ENCODE results near the gene FMNL1. TPM values are rescaled to one million over a fixed set of nuclear protein-coding genes. Genes with fewer than 3 reads are reported as not detected.
A peak's percentile ranks its signal among the peaks of the same experiment; 100 is the strongest.

The FMNL1 gene
- polyA plus RNA-seq, 1 donor (not counting 4 experiments of a cell fraction or from before 2014, with no cell fraction given) = 0.46 TPM

DNA sequence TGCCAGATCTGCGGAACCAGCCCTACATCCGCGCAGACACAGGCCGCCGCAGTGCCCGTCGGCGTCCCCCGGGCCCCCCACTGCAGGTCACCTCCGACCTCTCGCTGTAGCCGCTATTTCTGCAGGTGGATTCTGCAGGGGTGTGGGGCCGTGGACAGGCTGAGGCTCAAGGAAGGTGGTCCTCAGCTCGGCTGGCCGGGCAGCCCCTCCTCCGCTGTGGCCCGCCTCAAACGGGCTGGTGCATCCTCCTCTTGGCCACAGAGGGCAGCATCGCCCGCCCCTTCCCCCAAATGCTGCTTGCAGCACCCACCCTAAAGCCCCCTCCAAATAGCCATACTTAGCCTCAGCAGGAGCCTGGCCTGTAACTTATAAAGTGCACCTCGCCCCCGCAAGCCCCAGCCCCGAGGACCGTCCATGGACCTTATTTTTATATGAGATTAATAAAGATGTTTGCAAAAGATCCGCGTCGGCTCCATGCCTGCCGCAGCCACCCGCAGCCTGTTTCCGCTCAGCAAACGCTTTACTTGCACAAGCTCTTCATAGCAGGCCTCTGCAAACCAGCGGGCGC lies 25.3 kb downstream of the FMNL1 start:
- peak overlapping the region; percentile 75 to 84 (median 82) for H3K4me3 ChIP-seq (ENCODE audit: control insufficient read depth in 2 of 3, extremely low read depth in 1 of 3, insufficient read depth in 2 of 3, low read depth in 1 of 3, low read length in 3 of 3)
- TF ChIP-seq EZH2 (IDR thresholded peaks at IDR 0.05; ENCODE audit: low read length) = no peak
- TF ChIP-seq, protein P1, sequence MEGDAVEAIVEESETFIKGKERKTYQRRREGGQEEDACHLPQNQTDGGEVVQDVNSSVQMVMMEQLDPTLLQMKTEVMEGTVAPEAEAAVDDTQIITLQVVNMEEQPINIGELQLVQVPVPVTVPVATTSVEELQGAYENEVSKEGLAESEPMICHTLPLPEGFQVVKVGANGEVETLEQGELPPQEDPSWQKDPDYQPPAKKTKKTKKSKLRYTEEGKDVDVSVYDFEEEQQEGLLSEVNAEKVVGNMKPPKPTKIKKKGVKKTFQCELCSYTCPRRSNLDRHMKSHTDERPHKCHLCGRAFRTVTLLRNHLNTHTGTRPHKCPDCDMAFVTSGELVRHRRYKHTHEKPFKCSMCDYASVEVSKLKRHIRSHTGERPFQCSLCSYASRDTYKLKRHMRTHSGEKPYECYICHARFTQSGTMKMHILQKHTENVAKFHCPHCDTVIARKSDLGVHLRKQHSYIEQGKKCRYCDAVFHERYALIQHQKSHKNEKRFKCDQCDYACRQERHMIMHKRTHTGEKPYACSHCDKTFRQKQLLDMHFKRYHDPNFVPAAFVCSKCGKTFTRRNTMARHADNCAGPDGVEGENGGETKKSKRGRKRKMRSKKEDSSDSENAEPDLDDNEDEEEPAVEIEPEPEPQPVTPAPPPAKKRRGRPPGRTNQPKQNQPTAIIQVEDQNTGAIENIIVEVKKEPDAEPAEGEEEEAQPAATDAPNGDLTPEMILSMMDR (optimal IDR thresholded peaks at IDR 0.05 in 1 of 3, IDR thresholded peaks at IDR 0.05 in 1 of 3, conservative IDR thresholded peaks at IDR 0.05 in 1 of 3; ENCODE audit: extremely low read depth in 1 of 3, insufficient read depth in 2 of 3, low read length in 3 of 3) = peak; percentile 30 to 71 (median 63)
- H3K9me3 ChIP-seq (ENCODE audit: control insufficient read depth, low read depth, low read length) = no peaks in the 10 kb centered on the region
- H3K79me2 ChIP-seq (ENCODE audit: control insufficient read depth, insufficient read depth, low read length) = peaks cover 3% of the 10 kb centered on the region
- H3K9ac ChIP-seq (ENCODE audit: control insufficient read depth, extremely low read depth, insufficient read depth, low read length) = peak overlapping the region; percentile 76
- H3K36me3 ChIP-seq (ENCODE audit: control insufficient read depth in 2 of 2, extremely low read depth in 1 of 2, insufficient read depth in 2 of 2, low read length in 2 of 2) = peaks cover 0 to 11% of the 10 kb centered on the region in 2 experiments
- H4K20me1 ChIP-seq (ENCODE audit: control insufficient read depth, extremely low read depth, insufficient read depth, low read length) = no peaks in the 10 kb centered on the region
- peak overlapping the region; percentile 80 for H2AFZ ChIP-seq (ENCODE audit: control insufficient read depth, low read length)
- H3K27ac ChIP-seq (ENCODE audit: control insufficient read depth, insufficient read depth, low read length) = peak overlapping the region; percentile 13
- FAIRE-seq = no peak
- peak overlapping the region; percentile 73 for H3K4me2 ChIP-seq (ENCODE audit: control insufficient read depth, extremely low read depth, insufficient read depth, low read depth, low read length)
- no peak for DNase-seq (ENCODE audit: low read depth, low spot score)
- H3K27me3 ChIP-seq (ENCODE audit: control insufficient read depth, extremely low read depth, insufficient read depth, low read length) = no peaks in the 10 kb centered on the region
- dilution Hi-C loops (cut with MboI; ENCODE audit: extremely low pct_ligation_motif_present, low sequenced_read_pairs) = no loop called here
- H3K4me1 ChIP-seq (ENCODE audit: control insufficient read depth, extremely low read depth, insufficient read depth, low read length) = peaks cover 8% of the 10 kb centered on the region
- H3K9me1 ChIP-seq (ENCODE audit: control insufficient read depth, extremely low read depth, insufficient read depth, low read length) = no peaks in the 10 kb centered on the region

DNA sequence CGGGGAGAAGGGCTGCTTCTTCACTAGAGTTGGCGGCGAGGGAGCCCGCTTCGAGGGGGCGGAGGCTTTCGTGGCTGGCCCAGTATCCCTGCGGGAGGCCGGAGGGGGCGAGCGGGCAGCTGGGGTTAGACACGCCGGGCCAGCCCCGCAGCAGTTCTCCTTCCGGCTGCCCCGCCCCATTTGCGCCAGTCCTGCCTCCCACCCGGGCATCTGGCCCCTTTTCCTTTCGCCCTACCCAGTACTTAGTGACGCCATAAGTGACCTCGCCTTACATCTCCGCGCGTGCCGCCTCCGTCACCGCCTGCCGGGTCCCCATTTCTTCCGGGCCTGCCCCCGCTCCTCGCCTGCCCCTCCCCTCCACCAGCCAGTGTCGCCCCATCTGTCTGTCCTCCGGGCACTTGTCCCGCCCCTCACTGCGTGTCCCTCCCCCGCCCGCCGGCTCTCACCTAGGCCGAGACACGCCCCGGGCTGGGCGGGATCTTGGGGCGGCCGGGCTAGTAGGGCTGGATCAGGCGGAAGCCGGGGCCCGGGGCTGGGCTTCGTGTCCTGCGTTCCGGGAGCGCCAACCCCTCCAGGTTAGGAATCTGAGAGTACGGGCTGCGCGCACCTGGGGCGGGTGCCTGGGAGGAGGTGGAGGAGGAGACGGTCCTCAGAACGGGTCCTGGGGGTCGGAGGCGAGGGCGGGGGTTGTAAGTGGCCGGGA lies 25.9 kb downstream of the FMNL1 start:
- Histone ChIP-seq H3K4me1 (ENCODE audit: control insufficient read depth, extremely low read depth, insufficient read depth, low read length) (peaks cover 8% of the 10 kb centered on the region), H2AFZ (ENCODE audit: control insufficient read depth, low read length) (peak overlapping the region; percentile 80), H3K36me3 (ENCODE audit: control insufficient read depth in 2 of 2, extremely low read depth in 1 of 2, insufficient read depth in 2 of 2, low read length in 2 of 2) (peaks cover 0 to 11% of the 10 kb centered on the region in 2 experiments), H3K9me1 (ENCODE audit: control insufficient read depth, extremely low read depth, insufficient read depth, low read length) (no peaks in the 10 kb centered on the region), H3K9me3 (ENCODE audit: control insufficient read depth, low read depth, low read length) (no peaks in the 10 kb centered on the region), H4K20me1 (ENCODE audit: control insufficient read depth, extremely low read depth, insufficient read depth, low read length) (no peaks in the 10 kb centered on the region), H3K4me3 (ENCODE audit: control insufficient read depth in 2 of 3, extremely low read depth in 1 of 3, insufficient read depth in 2 of 3, low read depth in 1 of 3, low read length in 3 of 3) (peak overlapping the region; percentile 78 to 84 (median 82)), H3K4me2 (ENCODE audit: control insufficient read depth, extremely low read depth, insufficient read depth, low read depth, low read length) (peak overlapping the region; percentile 95), H3K79me2 (ENCODE audit: control insufficient read depth, insufficient read depth, low read length) (peaks cover 3% of the 10 kb centered on the region), H3K27ac (ENCODE audit: control insufficient read depth, insufficient read depth, low read length) (peak overlapping the region; percentile 76), H3K9ac (ENCODE audit: control insufficient read depth, extremely low read depth, insufficient read depth, low read length) (peak overlapping the region; percentile 76), H3K27me3 (ENCODE audit: control insufficient read depth, extremely low read depth, insufficient read depth, low read length) (no peaks in the 10 kb centered on the region)
- FAIRE-seq = no peak
- dilution Hi-C loops (cut with MboI; ENCODE audit: extremely low pct_ligation_motif_present, low sequenced_read_pairs) = no loop called here
- DNase-seq (ENCODE audit: low read depth, low spot score) = peak; percentile 69
- TF ChIP-seq, protein P1 (optimal IDR thresholded peaks at IDR 0.05 in 1 of 3, IDR thresholded peaks at IDR 0.05 in 1 of 3, conservative IDR thresholded peaks at IDR 0.05 in 1 of 3; ENCODE audit: extremely low read depth in 1 of 3, insufficient read depth in 2 of 3, low read length in 3 of 3) = no peak
- TF ChIP-seq EZH2 (IDR thresholded peaks at IDR 0.05; ENCODE audit: low read length) = no peak
